Activated naive CD4-positive, alpha-beta T cell treated with anti-CD3 and anti-CD28 coated beads, Interleukin-2, amount 50 U/mL, for 24 hours (primary cell): Measurements from ENCODE around the gene SMPD2.

ENCODE experiments used
- H3K27ac Mint-ChIP-seq: one replicate; pipeline ENCODE4 v1.8.0; 2021; ENCODE audit warnings: mild to moderate bottlenecking, mixed read lengths
- H3K27me3 Mint-ChIP-seq: one replicate; pipeline ENCODE4 v1.8.0; 2021; ENCODE audit warnings: mixed read lengths
- H3K36me3 Mint-ChIP-seq: one replicate; pipeline ENCODE4 v1.8.0; 2021; ENCODE audit warnings: mixed read lengths
- H3K4me1 Mint-ChIP-seq: one replicate; pipeline ENCODE4 v1.8.0; 2021; ENCODE audit warnings: mixed read lengths
- H3K4me3 Mint-ChIP-seq: one replicate; pipeline ENCODE4 v1.8.0; 2021; ENCODE audit warnings: mild to moderate bottlenecking, mixed read lengths
- H3K9me3 Mint-ChIP-seq: one replicate; pipeline ENCODE4 v1.8.0; 2021; ENCODE audit warnings: mixed read lengths

Gene SMPD2

DNA sequence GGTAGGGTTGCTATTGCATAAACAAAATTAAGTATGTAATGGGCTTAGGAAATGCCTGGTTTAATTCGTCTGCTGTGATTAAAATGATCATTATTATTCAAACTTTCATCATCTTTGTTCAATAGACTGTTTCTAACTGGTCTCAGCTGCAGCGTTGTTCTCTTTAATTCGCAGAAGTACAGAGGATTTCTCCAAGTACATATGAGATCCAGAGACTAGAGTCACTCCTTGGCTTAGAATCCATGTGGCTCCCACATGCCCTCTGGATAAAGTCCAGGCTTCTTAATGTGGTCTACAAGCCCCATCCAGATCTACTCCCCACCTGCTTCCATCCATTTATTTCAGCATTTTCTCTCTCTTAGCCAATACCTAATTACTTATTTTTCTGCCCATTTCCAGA lies 43.6 kb downstream of the SMPD2 start:
- peak overlapping the region; percentile 15 for H3K27ac Mint-ChIP-seq
- peak overlapping the region; percentile 81 for H3K4me3 Mint-ChIP-seq
- no peaks in the 10 kb centered on the region for H3K9me3 Mint-ChIP-seq
- peaks cover 17% of the 10 kb centered on the region for H3K36me3 Mint-ChIP-seq
- peaks cover 36% of the 10 kb centered on the region for H3K4me1 Mint-ChIP-seq
- no peaks in the 10 kb centered on the region for H3K27me3 Mint-ChIP-seq

DNA sequence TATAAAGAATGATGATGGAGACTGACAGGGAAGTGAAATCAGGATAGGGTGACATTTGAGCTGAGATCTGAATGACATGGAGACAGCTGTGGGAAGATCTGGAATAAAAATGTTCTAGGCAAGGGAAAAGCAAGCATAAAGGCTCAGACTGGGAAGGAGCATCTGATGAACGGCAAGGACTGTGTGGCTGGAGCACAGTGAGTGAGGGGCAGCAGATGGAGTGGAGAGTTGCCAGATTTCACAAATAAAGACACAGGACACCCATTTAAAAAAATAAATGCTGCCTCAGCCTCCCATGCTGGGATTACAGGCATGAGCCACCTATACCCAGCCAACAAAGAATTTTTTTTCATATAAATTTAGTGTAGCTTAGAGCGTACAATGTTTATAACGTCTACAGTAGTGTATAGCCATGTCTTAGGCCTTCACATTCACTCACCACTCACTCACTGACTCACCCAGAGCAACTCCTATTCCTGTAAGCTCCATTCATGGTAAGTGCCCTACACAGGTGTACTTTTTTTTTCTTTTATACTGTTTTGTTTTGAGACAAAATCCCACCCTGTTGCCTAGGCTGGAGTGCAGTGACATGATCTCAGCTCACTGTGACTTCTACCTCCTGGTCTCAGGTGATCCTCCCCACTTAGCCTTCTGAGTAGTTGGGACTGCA lies 44.9 kb downstream of the SMPD2 start:
- no peaks in the 10 kb centered on the region for H3K27me3 Mint-ChIP-seq
- peaks cover 34% of the 10 kb centered on the region for H3K4me1 Mint-ChIP-seq
- H3K36me3 Mint-ChIP-seq: peaks cover 10% of the 10 kb centered on the region
- no peak overlapping the region for H3K4me3 Mint-ChIP-seq
- H3K9me3 Mint-ChIP-seq: no peaks in the 10 kb centered on the region
- H3K27ac Mint-ChIP-seq: peak overlapping the region; percentile 83

DNA sequence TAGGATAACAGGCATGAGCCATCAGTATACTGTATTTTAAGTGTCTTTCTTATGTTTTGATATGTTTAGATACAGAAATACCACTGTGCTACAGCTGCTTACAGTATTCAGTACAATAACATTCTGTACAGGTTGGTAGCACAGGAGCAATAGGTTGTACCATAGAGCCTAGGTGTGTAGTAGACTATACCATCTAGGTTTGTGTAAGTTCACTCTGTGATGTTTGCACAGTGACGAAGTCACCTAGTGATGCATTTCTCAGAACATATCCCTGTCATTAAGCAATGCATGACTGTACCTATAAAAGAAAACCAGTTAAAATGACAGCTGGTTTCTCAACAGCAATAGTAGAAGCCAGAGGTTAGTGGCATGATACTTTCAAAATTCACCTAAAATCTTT lies 45.5 kb downstream of the SMPD2 start:
- H3K9me3 Mint-ChIP-seq: no peaks in the 10 kb centered on the region
- H3K36me3 Mint-ChIP-seq: peaks cover 6% of the 10 kb centered on the region
- peaks cover 34% of the 10 kb centered on the region for H3K4me1 Mint-ChIP-seq
- no peak overlapping the region for H3K4me3 Mint-ChIP-seq
- H3K27ac Mint-ChIP-seq: peak overlapping the region; percentile 83
- H3K27me3 Mint-ChIP-seq: no peaks in the 10 kb centered on the region

DNA sequence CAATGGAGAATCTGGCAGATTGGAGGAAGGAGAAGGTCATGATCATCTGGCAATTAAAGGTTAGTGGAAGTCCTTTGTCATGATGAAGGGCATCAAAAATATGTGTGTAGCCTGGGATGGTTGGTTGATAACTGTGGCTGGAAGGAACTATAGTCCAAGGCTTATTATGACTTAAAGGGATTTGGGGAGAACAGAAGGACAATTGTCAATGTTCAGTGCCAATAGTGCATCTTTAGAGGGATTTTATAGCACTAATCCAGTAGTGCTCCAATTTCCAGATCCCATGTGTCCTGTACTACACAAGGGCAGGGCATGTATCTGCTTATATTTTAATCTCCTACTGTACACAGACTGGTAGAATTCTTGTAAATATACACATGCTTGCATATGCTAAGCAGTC lies 47.5 kb downstream of the SMPD2 start:
- no peak overlapping the region for H3K4me3 Mint-ChIP-seq
- H3K36me3 Mint-ChIP-seq: no peaks in the 10 kb centered on the region
- H3K27ac Mint-ChIP-seq: no peak overlapping the region
- H3K27me3 Mint-ChIP-seq: no peaks in the 10 kb centered on the region
- H3K4me1 Mint-ChIP-seq: peaks cover 33% of the 10 kb centered on the region
- H3K9me3 Mint-ChIP-seq: no peaks in the 10 kb centered on the region

DNA sequence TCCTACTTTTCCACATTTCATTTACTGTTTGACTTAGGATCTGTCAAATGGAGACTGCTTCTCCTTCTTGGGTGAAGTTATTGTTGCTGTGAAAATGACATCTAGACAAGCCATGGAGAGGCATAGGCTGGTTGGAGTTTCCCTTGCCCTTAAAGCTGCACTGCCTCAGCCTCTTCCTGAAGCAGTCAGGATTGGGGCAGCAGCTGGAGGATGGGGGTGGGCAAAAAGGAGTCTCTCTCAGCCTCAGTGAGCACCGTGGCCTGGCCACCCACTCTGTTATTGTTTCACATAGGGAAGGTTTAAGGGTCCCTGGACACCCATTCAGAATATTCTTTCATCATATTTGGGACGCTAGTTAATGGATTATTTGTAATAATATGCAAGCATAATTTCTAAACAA lies 50.2 kb downstream of the SMPD2 start:
- H3K9me3 Mint-ChIP-seq: no peaks in the 10 kb centered on the region
- H3K36me3 Mint-ChIP-seq: no peaks in the 10 kb centered on the region
- H3K27me3 Mint-ChIP-seq: no peaks in the 10 kb centered on the region
- peaks cover 26% of the 10 kb centered on the region for H3K4me1 Mint-ChIP-seq
- no peak overlapping the region for H3K4me3 Mint-ChIP-seq
- no peak overlapping the region for H3K27ac Mint-ChIP-seq

DNA sequence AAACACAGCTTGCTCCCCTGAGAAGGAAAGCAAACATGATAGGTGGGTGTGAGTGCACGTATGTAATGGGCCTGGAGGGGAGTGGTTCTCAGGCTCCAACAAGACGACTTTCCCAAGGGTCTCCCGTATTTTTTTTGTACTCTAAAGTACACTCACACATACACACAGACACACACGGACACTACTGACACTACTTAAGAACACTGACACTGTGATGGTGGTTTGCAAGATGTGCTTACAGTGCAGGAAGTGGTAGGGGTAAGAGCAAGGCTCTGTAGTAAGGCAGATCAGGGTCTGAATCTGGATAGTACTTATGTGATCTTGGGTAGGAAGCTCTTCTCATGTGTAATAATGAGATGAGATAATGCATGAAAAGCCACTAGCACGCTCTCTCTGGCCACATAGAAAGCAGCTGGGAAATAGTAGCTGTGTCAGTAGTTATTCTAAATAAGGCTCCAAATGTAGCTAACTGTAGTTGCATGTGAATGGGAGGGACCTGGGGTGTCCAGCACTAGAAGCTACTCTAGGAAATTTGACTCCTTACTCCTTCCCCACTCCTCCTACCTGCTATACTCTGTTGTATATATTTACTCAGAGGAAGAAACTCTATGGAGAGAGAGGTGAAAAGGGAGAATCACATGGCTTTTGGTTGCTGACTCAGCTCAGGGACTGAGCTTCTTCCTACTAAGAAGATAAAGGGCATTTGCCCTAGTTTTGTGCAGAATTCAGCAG lies 50.8 kb downstream of the SMPD2 start:
- no peaks in the 10 kb centered on the region for H3K27me3 Mint-ChIP-seq
- H3K9me3 Mint-ChIP-seq: no peaks in the 10 kb centered on the region
- H3K27ac Mint-ChIP-seq: peak overlapping the region; percentile 5
- H3K36me3 Mint-ChIP-seq: no peaks in the 10 kb centered on the region
- no peak overlapping the region for H3K4me3 Mint-ChIP-seq
- peaks cover 25% of the 10 kb centered on the region for H3K4me1 Mint-ChIP-seq
